Memory B cell (primary cell): ENCODE results near the gene CIDEB.

Experiments
- ATAC-seq: fragments of 150-1000 bp; cut with Tn5 transposase; 2 replicates; pipeline ENCODE4 v1.10.0; 2021; ENCODE audit warnings: low read depth, mild to moderate bottlenecking, moderate library complexity
- DNase-seq, 2 donors: peaks; one replicate each; pipeline ENCODE4 v3.0.0; 2022; ENCODE audit warnings: low spot score in 2 of 2
- H3K27ac Mint-ChIP-seq: one replicate; pipeline ENCODE4 v1.8.0; 2022; ENCODE audit warnings: mild to moderate bottlenecking, moderate library complexity, mixed read lengths
- H3K27me3 Mint-ChIP-seq: one replicate; pipeline ENCODE4 v1.8.0; 2022; ENCODE audit warnings: mixed read lengths
- H3K36me3 Mint-ChIP-seq: one replicate; pipeline ENCODE4 v1.8.0; 2022; ENCODE audit warnings: mild to moderate bottlenecking, mixed read lengths
- H3K4me1 Mint-ChIP-seq: one replicate; pipeline ENCODE4 v1.8.0; 2022; ENCODE audit warnings: mixed read lengths
- H3K4me3 Mint-ChIP-seq: one replicate; pipeline ENCODE4 v1.8.0; 2022; ENCODE audit warnings: mild to moderate bottlenecking, moderate library complexity, mixed read lengths
- H3K9me3 Mint-ChIP-seq: one replicate; pipeline ENCODE4 v1.8.0; 2022; ENCODE audit warnings: mixed read lengths

CIDEB gene

DNA sequence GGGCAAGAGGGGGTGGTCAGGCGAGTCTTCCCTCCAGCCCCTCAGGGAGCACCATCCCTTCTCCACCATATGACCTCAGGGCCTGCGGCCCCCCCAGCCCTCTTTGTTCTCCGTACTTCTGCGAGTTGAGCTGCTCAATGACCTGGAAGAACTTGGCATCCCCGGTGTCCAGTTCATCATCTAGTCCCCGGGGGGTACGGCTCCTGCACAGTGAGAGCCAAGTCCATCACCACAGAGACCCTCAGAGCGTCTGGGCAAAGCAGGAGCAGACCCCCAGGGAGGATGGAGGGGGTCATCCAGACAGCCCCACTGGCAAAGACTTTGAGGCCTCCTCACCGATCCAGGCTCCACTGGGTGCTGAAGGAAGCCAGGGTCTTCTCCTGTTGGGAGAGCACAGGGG lies 18.2 kb upstream of the CIDEB start:
- peaks cover 10% of the 10 kb centered on the region for H3K4me1 Mint-ChIP-seq
- peaks cover 13% of the 10 kb centered on the region for H3K27me3 Mint-ChIP-seq
- no peaks in the 10 kb centered on the region for H3K36me3 Mint-ChIP-seq
- no peak overlapping the region for H3K4me3 Mint-ChIP-seq
- H3K27ac Mint-ChIP-seq, result no peak overlapping the region
- no peak for DNase-seq
- no peaks in the 10 kb centered on the region for H3K9me3 Mint-ChIP-seq
- no peak for ATAC-seq

DNA sequence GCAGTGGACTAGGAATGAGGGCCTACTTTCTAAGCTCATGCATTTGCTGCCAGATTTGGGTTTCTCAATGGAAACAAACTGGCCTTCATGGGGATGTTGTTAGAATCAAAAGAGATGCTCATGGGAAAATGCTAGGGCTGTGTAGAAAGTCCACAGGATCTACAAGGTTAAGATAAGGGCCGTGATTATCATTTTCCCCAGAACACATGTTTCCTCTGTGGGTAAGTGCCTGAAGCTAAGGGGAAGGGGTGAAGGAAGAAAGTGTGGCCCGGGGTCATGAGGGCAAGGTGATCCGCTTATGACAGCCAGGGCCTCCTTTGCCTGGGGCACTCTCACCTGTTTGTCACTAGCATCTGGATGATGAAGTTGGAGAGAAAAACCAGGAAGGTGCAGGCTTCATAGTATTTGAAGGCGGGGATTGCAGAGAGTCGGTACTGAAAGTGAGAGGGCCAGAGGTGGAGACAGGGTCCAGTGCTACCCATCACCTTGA lies 17.3 kb upstream of the CIDEB start:
- Mint-ChIP-seq H3K9me3 (no peaks in the 10 kb centered on the region), H3K36me3 (no peaks in the 10 kb centered on the region), H3K4me1 (peaks cover 10% of the 10 kb centered on the region), H3K27ac (no peak overlapping the region), H3K27me3 (peaks cover 17% of the 10 kb centered on the region), H3K4me3 (no peak overlapping the region)
- ATAC-seq (no peak), DNase-seq (no peak)

DNA sequence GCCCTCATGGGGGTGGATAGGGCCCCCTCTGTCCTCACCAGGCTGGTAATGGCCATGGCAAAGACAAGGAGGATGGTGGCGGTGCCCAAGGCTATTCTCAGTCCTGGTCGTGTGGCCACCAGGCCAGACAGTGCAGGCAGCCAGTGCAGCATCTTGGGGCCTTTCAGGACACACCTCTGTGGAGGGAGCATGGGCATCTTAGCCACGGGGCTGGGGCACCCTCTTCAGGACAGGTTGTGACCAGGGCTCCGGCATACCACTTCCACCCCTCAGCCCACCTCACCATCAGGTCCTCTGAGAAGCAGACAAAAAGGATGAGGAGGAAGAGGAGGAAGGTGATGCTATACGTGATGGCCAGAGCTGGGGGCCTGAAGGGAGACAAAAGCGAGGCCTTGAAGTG lies 16.2 kb upstream of the CIDEB start:
- no peak for DNase-seq
- Mint-ChIP-seq H3K27me3 (peaks cover 23% of the 10 kb centered on the region), H3K4me3 (no peak overlapping the region), H3K36me3 (no peaks in the 10 kb centered on the region), H3K4me1 (peaks cover 10% of the 10 kb centered on the region), H3K9me3 (no peaks in the 10 kb centered on the region), H3K27ac (no peak overlapping the region)
- no peak for ATAC-seq

DNA sequence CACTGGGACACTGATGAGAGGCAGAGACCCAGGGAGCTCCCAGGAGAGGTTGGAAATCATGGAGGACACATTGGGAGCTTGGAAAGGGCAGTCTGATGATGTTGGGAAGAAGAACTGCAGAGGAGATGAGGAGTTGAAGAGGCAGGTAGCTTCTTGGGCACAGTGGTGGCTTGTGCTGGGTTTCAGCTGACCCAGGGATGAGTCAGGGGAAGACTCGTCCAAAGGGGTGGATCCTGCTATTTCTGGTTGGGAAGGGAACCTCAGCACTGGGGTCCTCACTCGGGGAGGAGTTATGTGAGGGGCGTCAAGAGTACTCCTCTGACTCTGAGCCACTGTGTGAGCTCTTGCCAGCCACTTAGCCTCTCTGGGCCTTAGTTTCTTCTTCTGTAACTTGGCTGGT lies 15.6 kb upstream of the CIDEB start:
- Mint-ChIP-seq H3K4me1 (peaks cover 5% of the 10 kb centered on the region), H3K36me3 (no peaks in the 10 kb centered on the region), H3K27ac (peak overlapping the region; percentile 23), H3K4me3 (no peak overlapping the region), H3K27me3 (peaks cover 25% of the 10 kb centered on the region), H3K9me3 (no peaks in the 10 kb centered on the region)
- no peak for ATAC-seq
- DNase-seq, result no peak

DNA sequence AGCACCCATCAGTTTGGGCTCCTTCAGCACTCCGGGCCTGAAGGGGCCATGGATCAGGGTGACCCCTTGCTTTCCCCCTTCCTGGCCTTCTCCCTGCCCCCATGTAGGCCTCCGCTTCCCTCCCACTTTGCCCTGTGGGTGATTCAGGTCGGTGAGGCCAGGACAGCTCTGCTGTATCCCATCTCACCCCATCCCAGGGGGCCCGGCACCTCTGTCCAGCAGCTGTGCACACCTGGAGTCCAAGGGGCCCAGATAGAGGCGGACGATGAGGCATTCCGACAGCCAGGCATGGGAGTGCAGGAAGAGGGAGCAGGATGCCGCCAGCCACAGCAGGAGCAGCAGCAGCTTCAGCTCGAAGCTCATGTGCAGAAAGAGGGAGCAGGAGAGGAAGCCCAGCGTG lies 14.9 kb upstream of the CIDEB start:
- ATAC-seq (no peak), DNase-seq (no peak)
- Mint-ChIP-seq H3K36me3 (no peaks in the 10 kb centered on the region), H3K4me3 (no peak overlapping the region), H3K27ac (no peak overlapping the region), H3K9me3 (no peaks in the 10 kb centered on the region), H3K27me3 (peaks cover 25% of the 10 kb centered on the region), H3K4me1 (peaks cover 5% of the 10 kb centered on the region)

DNA sequence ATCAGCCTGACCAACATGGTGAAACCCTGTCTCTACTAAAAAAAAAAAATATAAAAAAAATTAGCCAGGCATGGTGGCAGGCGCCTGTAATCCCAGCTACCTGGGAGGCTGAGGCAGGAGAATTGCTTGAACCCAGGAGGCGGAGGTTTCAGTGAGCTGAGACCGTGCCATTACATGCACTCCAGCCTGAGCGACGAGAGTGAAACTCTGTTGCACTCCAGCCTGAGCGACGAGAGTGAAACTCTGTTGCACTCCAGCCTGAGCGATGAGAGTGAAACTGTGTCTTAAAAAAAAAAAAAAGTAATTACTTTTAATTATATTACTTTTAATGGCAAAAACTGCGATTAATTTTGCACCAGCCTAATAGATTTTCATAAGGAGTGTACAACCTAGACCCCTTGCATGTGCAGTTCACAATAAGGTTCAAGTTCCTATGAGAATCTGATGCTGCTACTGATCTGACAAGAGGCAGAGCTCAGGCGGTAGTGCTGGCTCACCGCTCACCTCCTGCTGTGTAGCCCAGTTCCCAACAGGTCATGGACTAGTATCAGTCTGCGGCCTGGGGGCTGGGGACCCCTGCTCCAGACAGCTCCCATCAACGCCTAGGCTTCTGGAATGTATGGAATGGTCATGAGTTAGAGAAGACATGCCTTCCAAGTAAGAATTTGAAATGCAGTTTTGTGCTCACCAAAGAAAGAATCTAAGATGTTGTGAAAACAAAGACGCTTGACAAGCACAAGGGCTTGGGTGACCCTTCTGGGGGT lies 13.6 kb upstream of the CIDEB start:
- no peaks in the 10 kb centered on the region for H3K36me3 Mint-ChIP-seq
- H3K9me3 Mint-ChIP-seq, result no peaks in the 10 kb centered on the region
- no peak for ATAC-seq
- H3K27ac Mint-ChIP-seq, result no peak overlapping the region
- H3K4me1 Mint-ChIP-seq, result no peaks in the 10 kb centered on the region
- H3K4me3 Mint-ChIP-seq, result no peak overlapping the region
- no peak for DNase-seq
- H3K27me3 Mint-ChIP-seq, result peaks cover 25% of the 10 kb centered on the region

DNA sequence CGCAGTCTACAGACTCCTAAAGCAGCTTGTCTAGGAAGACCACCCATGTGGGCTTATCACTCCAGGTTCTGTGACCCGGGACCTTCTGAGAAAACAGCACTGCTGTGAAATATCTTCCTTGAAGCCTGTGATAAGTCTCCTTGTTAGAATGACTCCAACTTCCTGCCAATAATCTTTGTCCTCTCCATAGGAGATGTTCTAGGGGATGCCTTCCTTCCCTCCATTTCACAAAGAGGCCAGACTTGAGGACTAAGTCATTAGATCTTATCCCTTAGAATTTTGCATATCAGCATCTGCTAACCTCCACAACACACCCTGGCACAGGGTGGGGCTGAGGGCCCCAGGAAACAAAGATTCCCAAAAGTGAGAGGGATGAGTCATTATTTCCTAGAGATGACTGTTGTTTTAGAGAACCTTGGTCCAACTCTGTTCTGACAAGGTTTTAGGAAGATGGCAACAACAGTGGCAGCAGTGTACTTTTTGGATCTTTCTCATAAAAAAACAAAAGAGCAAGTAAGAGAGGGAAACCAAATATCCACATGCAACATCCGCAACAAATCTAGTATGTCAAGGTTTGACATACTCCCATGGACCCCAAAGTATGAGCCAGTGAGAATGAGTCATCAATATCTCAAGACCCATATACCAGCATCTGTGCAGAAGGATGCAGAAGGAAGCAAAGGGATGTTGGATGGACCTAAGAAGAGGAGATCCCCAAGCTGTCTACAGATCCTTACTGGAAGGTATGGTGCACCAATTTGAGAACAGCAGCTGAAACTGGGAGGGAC lies 9.6 kb upstream of the CIDEB start:
- Mint-ChIP-seq H3K27ac (no peak overlapping the region), H3K9me3 (no peaks in the 10 kb centered on the region)

DNA sequence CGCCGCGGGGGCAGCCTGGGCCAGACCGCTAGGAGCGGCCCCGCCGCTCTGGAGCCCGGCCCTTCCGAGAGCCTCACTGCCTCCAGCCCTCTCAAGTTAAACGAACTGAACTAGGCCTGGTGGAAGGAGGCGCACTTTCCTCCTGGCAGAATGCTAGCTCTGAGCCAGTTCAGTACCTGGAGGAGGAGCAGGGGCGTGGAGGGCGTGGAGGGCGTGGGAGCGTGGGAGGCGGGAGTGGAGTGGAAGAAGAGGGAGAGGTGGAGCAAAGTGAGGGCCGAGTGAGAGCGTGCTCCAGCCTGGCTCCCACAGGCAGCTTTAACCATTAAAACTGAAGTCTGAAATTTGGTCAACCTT lies 8.8 kb upstream of the CIDEB start:
- no peak overlapping the region for H3K27ac Mint-ChIP-seq
- no peak for ATAC-seq
- no peaks in the 10 kb centered on the region for H3K9me3 Mint-ChIP-seq
- H3K4me3 Mint-ChIP-seq, result no peak overlapping the region
- H3K27me3 Mint-ChIP-seq, result peaks cover 13% of the 10 kb centered on the region
- H3K36me3 Mint-ChIP-seq, result no peaks in the 10 kb centered on the region
- H3K4me1 Mint-ChIP-seq, result peaks cover 22% of the 10 kb centered on the region
- DNase-seq, result no peak

More for the DNA sequence above, 9.6 kb upstream of the CIDEB start:
- H3K4me3 Mint-ChIP-seq, result no peak overlapping the region
- peaks cover 16% of the 10 kb centered on the region for H3K4me1 Mint-ChIP-seq
- ATAC-seq (no peak), DNase-seq (no peak)
- H3K36me3 Mint-ChIP-seq, result no peaks in the 10 kb centered on the region
- peaks cover 16% of the 10 kb centered on the region for H3K27me3 Mint-ChIP-seq

DNA sequence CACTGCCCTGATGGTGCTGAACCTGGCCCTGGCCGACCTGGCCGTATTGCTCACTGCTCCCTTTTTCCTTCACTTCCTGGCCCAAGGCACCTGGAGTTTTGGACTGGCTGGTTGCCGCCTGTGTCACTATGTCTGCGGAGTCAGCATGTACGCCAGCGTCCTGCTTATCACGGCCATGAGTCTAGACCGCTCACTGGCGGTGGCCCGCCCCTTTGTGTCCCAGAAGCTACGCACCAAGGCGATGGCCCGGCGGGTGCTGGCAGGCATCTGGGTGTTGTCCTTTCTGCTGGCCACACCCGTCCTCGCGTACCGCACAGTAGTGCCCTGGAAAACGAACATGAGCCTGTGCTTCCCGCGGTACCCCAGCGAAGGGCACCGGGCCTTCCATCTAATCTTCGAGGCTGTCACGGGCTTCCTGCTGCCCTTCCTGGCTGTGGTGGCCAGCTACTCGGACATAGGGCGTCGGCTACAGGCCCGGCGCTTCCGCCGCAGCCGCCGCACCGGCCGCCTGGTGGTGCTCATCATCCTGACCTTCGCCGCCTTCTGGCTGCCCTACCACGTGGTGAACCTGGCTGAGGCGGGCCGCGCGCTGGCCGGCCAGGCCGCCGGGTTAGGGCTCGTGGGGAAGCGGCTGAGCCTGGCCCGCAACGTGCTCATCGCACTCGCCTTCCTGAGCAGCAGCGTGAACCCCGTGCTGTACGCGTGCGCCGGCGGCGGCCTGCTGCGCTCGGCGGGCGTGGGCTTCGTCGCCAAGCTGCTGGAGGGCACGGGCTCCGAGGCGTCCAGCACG lies 8.2 kb upstream of the CIDEB start:
- H3K9me3 Mint-ChIP-seq, result no peaks in the 10 kb centered on the region
- H3K4me3 Mint-ChIP-seq, result no peak overlapping the region
- no peak overlapping the region for H3K27ac Mint-ChIP-seq
- H3K36me3 Mint-ChIP-seq, result no peaks in the 10 kb centered on the region
- no peak for ATAC-seq
- peaks cover 12% of the 10 kb centered on the region for H3K27me3 Mint-ChIP-seq
- peaks cover 22% of the 10 kb centered on the region for H3K4me1 Mint-ChIP-seq
- DNase-seq, result no peak

DNA sequence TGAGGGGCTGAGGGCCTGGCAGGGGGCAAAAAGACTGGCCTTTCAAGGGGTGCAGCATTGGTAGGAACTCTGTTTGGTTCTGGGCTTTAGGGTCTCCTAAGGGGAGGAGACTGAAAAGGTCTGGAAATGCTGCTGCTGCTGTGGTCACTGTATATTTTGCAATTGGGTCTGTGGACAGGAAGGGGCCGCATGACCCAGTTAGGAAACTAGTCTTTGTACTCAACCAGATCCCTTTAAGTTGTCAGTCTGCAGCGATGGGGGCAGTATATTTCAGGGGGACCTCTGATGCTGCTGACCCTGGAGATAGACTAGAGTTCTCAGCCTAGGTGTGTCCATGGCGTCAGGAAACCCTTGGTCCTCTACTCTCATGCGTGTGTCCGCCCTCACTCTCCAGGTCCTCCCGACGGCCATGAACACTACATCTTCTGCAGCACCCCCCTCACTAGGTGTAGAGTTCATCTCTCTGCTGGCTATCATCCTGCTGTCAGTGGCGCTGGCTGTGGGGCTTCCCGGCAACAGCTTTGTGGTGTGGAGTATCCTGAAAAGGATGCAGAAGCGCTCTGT lies 7.5 kb upstream of the CIDEB start:
- no peaks in the 10 kb centered on the region for H3K36me3 Mint-ChIP-seq
- H3K4me3 Mint-ChIP-seq, result no peak overlapping the region
- peaks cover 24% of the 10 kb centered on the region for H3K4me1 Mint-ChIP-seq
- ATAC-seq (no peak), DNase-seq (no peak)
- H3K27ac Mint-ChIP-seq, result no peak overlapping the region
- no peaks in the 10 kb centered on the region for H3K9me3 Mint-ChIP-seq
- peaks cover 10% of the 10 kb centered on the region for H3K27me3 Mint-ChIP-seq

DNA sequence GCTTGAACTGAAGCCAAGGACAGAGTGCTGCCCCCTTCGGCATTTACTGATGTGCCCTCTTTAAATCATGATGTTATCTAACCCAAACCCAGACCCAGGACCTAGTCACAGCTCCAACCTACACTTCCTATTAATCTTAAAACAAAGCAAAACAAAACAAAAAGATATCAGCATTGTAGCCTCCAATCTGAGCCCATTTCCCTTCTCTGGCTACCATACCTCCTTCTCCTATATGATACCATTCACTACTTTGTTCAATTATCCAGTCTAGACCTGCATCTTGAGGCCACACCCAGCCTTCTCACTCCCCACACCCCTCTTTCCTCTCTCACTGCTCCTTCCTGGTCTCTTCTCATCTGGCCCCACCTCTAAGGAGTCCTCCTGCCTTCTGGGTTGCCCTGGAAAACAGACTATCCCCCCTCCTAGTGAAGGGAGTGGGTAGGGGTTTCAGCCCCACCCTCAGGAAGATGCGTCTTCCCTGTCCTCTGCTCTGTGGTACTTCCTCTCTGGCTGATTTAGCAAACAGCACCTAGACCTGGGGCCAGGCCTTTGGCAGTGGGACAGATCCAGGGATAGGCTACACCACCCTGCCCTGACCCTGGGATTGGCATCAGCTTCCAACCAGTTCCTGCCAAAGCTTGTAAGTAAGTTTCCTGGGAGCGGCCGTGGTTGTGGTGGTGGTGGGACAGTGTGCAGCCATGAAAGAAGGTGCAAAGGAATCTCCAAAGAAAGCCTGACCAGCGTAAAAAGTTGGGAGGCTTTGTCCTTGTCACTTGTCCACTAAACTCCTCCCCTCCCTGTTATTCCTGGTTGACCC lies 6.8 kb upstream of the CIDEB start:
- no peak overlapping the region for H3K4me3 Mint-ChIP-seq
- DNase-seq, result no peak
- no peak for ATAC-seq
- no peak overlapping the region for H3K27ac Mint-ChIP-seq
- H3K36me3 Mint-ChIP-seq, result no peaks in the 10 kb centered on the region
- H3K9me3 Mint-ChIP-seq, result no peaks in the 10 kb centered on the region
- peaks cover 29% of the 10 kb centered on the region for H3K4me1 Mint-ChIP-seq
- peaks cover 5% of the 10 kb centered on the region for H3K27me3 Mint-ChIP-seq

DNA sequence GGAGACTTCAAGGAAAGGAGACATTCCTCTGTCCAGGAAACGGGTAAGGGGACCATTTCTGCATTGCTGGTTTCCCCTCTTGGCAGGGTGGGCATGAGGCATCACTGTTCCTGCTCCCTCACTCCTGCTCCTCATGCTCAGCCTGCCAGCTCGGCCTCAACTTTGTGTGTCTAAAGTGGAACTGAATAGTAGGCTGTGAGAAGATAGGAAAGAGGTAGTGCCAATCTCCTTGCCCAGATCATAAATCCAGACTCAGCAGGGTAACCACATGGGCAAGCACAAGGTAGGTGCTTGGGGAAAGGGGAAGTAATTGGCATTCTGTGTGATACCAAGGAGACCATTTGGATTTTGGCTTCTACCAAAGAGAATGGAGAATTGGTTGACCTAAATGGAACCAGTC lies 6.1 kb upstream of the CIDEB start:
- H3K4me3 Mint-ChIP-seq, result no peak overlapping the region
- no peaks in the 10 kb centered on the region for H3K36me3 Mint-ChIP-seq
- DNase-seq (no peak), ATAC-seq (no peak)
- peaks cover 2% of the 10 kb centered on the region for H3K27me3 Mint-ChIP-seq
- H3K4me1 Mint-ChIP-seq, result peaks cover 36% of the 10 kb centered on the region
- no peak overlapping the region for H3K27ac Mint-ChIP-seq
- H3K9me3 Mint-ChIP-seq, result no peaks in the 10 kb centered on the region

DNA sequence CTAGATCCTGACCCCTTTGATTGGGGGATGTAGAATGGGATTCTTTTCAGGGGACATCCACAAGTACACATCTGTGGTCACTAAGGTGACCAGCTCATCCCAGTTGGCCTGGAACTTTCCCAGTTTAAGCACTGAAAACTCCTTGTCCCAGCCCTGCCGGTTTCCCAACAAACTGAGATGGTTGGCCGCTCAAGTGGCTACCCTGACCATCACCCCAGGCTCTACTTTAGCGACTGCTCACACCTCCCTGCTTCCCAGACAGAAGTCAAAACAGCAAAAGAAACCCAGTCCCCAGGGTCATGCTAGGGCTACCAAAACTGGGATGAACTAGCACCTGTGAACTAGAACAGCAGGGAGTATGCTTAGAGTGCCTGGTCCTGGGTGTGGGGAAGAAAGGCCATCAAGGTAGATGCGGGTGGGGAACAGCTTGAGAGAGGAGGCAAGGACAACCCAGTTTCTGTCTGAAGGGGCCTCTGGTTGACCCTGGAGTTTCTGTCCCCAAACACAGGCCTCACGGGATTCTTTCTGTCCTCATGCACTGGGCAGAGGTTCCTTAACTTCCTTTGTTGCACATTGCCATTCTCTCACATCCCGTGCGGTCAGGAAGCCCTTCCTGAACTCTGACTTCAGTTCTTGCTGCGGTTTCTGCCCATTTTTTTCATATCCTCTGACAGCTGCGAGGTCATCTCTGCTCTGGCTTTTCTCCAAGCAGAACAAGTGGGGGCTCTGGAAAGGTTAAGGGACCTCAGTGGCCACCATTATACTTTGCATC lies 5.1 kb upstream of the CIDEB start:
- peaks cover 41% of the 10 kb centered on the region for H3K4me1 Mint-ChIP-seq
- H3K27me3 Mint-ChIP-seq, result no peaks in the 10 kb centered on the region
- ATAC-seq, result no peak
- H3K4me3 Mint-ChIP-seq, result peak overlapping the region; percentile 44
- DNase-seq, result no peak
- peak overlapping the region; percentile 87 for H3K27ac Mint-ChIP-seq
- H3K36me3 Mint-ChIP-seq, result peaks cover 3% of the 10 kb centered on the region
- H3K9me3 Mint-ChIP-seq, result no peaks in the 10 kb centered on the region
